ENCODE data around the gene ZNF467.

Gene ZNF467

GRCh38 chr7:149724661-149725425, 48.5 kb downstream of the ZNF467 start:
- DNase-seq = no peak

GRCh38 chr7:149723795-149724495, 49.4 kb downstream of the ZNF467 start:
- no peak for DNase-seq

GRCh38 chr7:149723082-149723767, 50.2 kb downstream of the ZNF467 start:
- DNase-seq = no peak

- DNase-seq = no peak
Measured at GRCh38 chr7:149722356-149722957, 50.9 kb downstream of the ZNF467 start.

GRCh38 chr7:149721084-149721601, 52.2 kb downstream of the ZNF467 start:
- DNase-seq = no peak

- DNase-seq = no peak
Measured at GRCh38 chr7:149720372-149721083, 52.9 kb downstream of the ZNF467 start.

GRCh38 chr7:149719912-149720335, 53.5 kb downstream of the ZNF467 start:
- no peak for DNase-seq

- DNase-seq = no peak
Measured at GRCh38 chr7:149719050-149719899, 54.1 kb downstream of the ZNF467 start.

- no peak for DNase-seq
Measured at GRCh38 chr7:149718730-149719049, 54.7 kb downstream of the ZNF467 start.

- no peak for DNase-seq
Measured at GRCh38 chr7:149717481-149717880, 55.9 kb downstream of the ZNF467 start.

- DNase-seq = no peak
Measured at GRCh38 chr7:149716932-149717307, 56.5 kb downstream of the ZNF467 start.

- no peak for DNase-seq
Measured at GRCh38 chr7:149716007-149716931, 57.1 kb downstream of the ZNF467 start.

- no peak for DNase-seq
Measured at GRCh38 chr7:149715476-149715875, 57.9 kb downstream of the ZNF467 start.

GRCh38 chr7:149714910-149715471, 58.4 kb downstream of the ZNF467 start:
- no peak for DNase-seq
